ENCODE measurements around the gene PARP8. TPM values are rescaled to one million over a fixed set of nuclear protein-coding genes. Genes with fewer than 3 reads are reported as not detected.
"Not testable (repeated sequence)": the region's sequence is repeated elsewhere in the genome, so short reads cannot be mapped to it uniquely, and the experiment has no call there.

Gene PARP8
- polyA plus RNA-seq (2013, experiment 1 of 2) = 17.9 TPM
- polyA plus RNA-seq (2013, experiment 2 of 2) = 21.7 TPM

GRCh38 chr5:50666261-50667022 lies at the start of gene PARP8:
PARP8 (plus strand) TSS chr5:50666637; CDS start chr5:50667096, 459 bp downstream.
- peak within 1 kb of the TSS; percentile 86 for H3K4me3 ChIP-seq (ENCODE audit: low read length)
- H3K36me3 ChIP-seq (ENCODE audit: insufficient read depth, low read length) = no peaks in the 10 kb centered on the region
- H3K9me3 ChIP-seq (ENCODE audit: insufficient read depth, low read depth, low read length) = no peaks in the 10 kb centered on the region
- H3K4me1 ChIP-seq (ENCODE audit: insufficient read depth, low read length) = peaks cover 18% of the 10 kb centered on the region
- peaks cover 5% of the 10 kb centered on the region; the same call in 1 of the 2 replicates for H3K27me3 ChIP-seq (ENCODE audit: insufficient read depth, low read length)
- peak within 1 kb of the TSS; percentile 87 for H3K9ac ChIP-seq (ENCODE audit: low read depth, low read length)
- 1% methylated on average over 61 of the region's 66 CpGs for WGBS
- peak within 1 kb of the TSS; percentile 93 for H3K27ac ChIP-seq (ENCODE audit: low read depth, low read length)

- WGBS = 75% methylated on average over 3 of the region's 3 CpGs
- Histone ChIP-seq H3K9ac (ENCODE audit: low read depth, low read length) (no peak overlapping the region), H3K9me3 (ENCODE audit: insufficient read depth, low read depth, low read length) (no peaks in the 10 kb centered on the region), H3K27me3 (ENCODE audit: insufficient read depth, low read length) (no peaks in the 10 kb centered on the region), H3K4me1 (ENCODE audit: insufficient read depth, low read length) (no peaks in the 10 kb centered on the region), H3K27ac (ENCODE audit: low read depth, low read length) (no peak overlapping the region), H3K4me3 (ENCODE audit: low read length) (no peak overlapping the region), H3K36me3 (ENCODE audit: insufficient read depth, low read length) (no peaks in the 10 kb centered on the region)
Observed at GRCh38 chr5:50623666-50624065, 42.8 kb upstream of the PARP8 start.

GRCh38 chr5:50634866-50635265 lies 31.6 kb upstream of the PARP8 start:
- H3K27me3 ChIP-seq (ENCODE audit: insufficient read depth, low read length); H3K4me1 ChIP-seq (ENCODE audit: insufficient read depth, low read length); H3K9ac ChIP-seq (ENCODE audit: low read depth, low read length); H3K4me3 ChIP-seq (ENCODE audit: low read length); H3K9me3 ChIP-seq (ENCODE audit: insufficient read depth, low read depth, low read length); H3K36me3 ChIP-seq (ENCODE audit: insufficient read depth, low read length); H3K27ac ChIP-seq (ENCODE audit: low read depth, low read length): not testable (repeated sequence)
- 91% methylated on average over 2 of the region's 2 CpGs for WGBS

- not testable (repeated sequence) for H3K4me1 ChIP-seq (ENCODE audit: insufficient read depth, low read length); H3K27me3 ChIP-seq (ENCODE audit: insufficient read depth, low read length); H3K4me3 ChIP-seq (ENCODE audit: low read length); H3K9me3 ChIP-seq (ENCODE audit: insufficient read depth, low read depth, low read length); H3K27ac ChIP-seq (ENCODE audit: low read depth, low read length); H3K36me3 ChIP-seq (ENCODE audit: insufficient read depth, low read length); H3K9ac ChIP-seq (ENCODE audit: low read depth, low read length)
- WGBS = 82% methylated on average over 2 of the region's 2 CpGs
Observed at GRCh38 chr5:50637576-50637975, 28.9 kb upstream of the PARP8 start.

- H3K27me3 ChIP-seq (ENCODE audit: insufficient read depth, low read length) = no peaks in the 10 kb centered on the region
- no peaks in the 10 kb centered on the region for H3K36me3 ChIP-seq (ENCODE audit: insufficient read depth, low read length)
- H3K27ac ChIP-seq (ENCODE audit: low read depth, low read length) = no peak overlapping the region
- H3K4me3 ChIP-seq (ENCODE audit: low read length) = no peak overlapping the region
- no peaks in the 10 kb centered on the region for H3K9me3 ChIP-seq (ENCODE audit: insufficient read depth, low read depth, low read length)
- H3K4me1 ChIP-seq (ENCODE audit: insufficient read depth, low read length) = no peaks in the 10 kb centered on the region
- 94% methylated on average over 3 of the region's 3 CpGs for WGBS
- no peak overlapping the region for H3K9ac ChIP-seq (ENCODE audit: low read depth, low read length)
Observed at GRCh38 chr5:50646591-50646990, 19.8 kb upstream of the PARP8 start.

- Histone ChIP-seq H3K9me3 (ENCODE audit: insufficient read depth, low read depth, low read length) (no peaks in the 10 kb centered on the region), H3K36me3 (ENCODE audit: insufficient read depth, low read length) (no peaks in the 10 kb centered on the region), H3K4me3 (ENCODE audit: low read length) (no peak overlapping the region), H3K27me3 (ENCODE audit: insufficient read depth, low read length) (no peaks in the 10 kb centered on the region), H3K9ac (ENCODE audit: low read depth, low read length) (no peak overlapping the region), H3K27ac (ENCODE audit: low read depth, low read length) (no peak overlapping the region), H3K4me1 (ENCODE audit: insufficient read depth, low read length) (no peaks in the 10 kb centered on the region)
- 67% methylated on average over 3 of the region's 3 CpGs for WGBS
Observed at GRCh38 chr5:50647726-50648125, 18.7 kb upstream of the PARP8 start.

GRCh38 chr5:50653946-50654345 lies 12.5 kb upstream of the PARP8 start:
- Histone ChIP-seq H3K27me3 (ENCODE audit: insufficient read depth, low read length) (no peaks in the 10 kb centered on the region), H3K36me3 (ENCODE audit: insufficient read depth, low read length) (no peaks in the 10 kb centered on the region), H3K9me3 (ENCODE audit: insufficient read depth, low read depth, low read length) (no peaks in the 10 kb centered on the region), H3K9ac (ENCODE audit: low read depth, low read length) (no peak overlapping the region), H3K27ac (ENCODE audit: low read depth, low read length) (no peak overlapping the region), H3K4me1 (ENCODE audit: insufficient read depth, low read length) (no peaks in the 10 kb centered on the region), H3K4me3 (ENCODE audit: low read length) (no peak overlapping the region)
- WGBS = 72% methylated on average over 2 of the region's 3 CpGs

GRCh38 chr5:50655067-50655809 lies 11.2 kb upstream of the PARP8 start:
- H3K4me1 ChIP-seq (ENCODE audit: insufficient read depth, low read length) = no peaks in the 10 kb centered on the region
- H3K36me3 ChIP-seq (ENCODE audit: insufficient read depth, low read length) = no peaks in the 10 kb centered on the region
- H3K27ac ChIP-seq (ENCODE audit: low read depth, low read length) = no peak overlapping the region
- H3K9me3 ChIP-seq (ENCODE audit: insufficient read depth, low read depth, low read length) = no peaks in the 10 kb centered on the region
- 58% methylated on average over 3 of the region's 3 CpGs for WGBS
- H3K27me3 ChIP-seq (ENCODE audit: insufficient read depth, low read length) = no peaks in the 10 kb centered on the region
- no peak overlapping the region for H3K4me3 ChIP-seq (ENCODE audit: low read length)
- H3K9ac ChIP-seq (ENCODE audit: low read depth, low read length) = no peak overlapping the region

GRCh38 chr5:50655810-50656205 lies 10.6 kb upstream of the PARP8 start:
- Histone ChIP-seq H3K4me1 (ENCODE audit: insufficient read depth, low read length) (no peaks in the 10 kb centered on the region), H3K27ac (ENCODE audit: low read depth, low read length) (no peak overlapping the region), H3K4me3 (ENCODE audit: low read length) (no peak overlapping the region), H3K9me3 (ENCODE audit: insufficient read depth, low read depth, low read length) (no peaks in the 10 kb centered on the region), H3K36me3 (ENCODE audit: insufficient read depth, low read length) (no peaks in the 10 kb centered on the region), H3K9ac (ENCODE audit: low read depth, low read length) (no peak overlapping the region), H3K27me3 (ENCODE audit: insufficient read depth, low read length) (no peaks in the 10 kb centered on the region)
- 92% methylated on average over 2 of the region's 2 CpGs for WGBS

GRCh38 chr5:50657044-50657443 lies 9.4 kb upstream of the PARP8 start:
- no peaks in the 10 kb centered on the region for H3K4me1 ChIP-seq (ENCODE audit: insufficient read depth, low read length)
- H3K4me3 ChIP-seq (ENCODE audit: low read length) = no peak overlapping the region
- H3K27ac ChIP-seq (ENCODE audit: low read depth, low read length) = no peak overlapping the region
- 97% methylated on average over 5 of the region's 5 CpGs for WGBS
- H3K36me3 ChIP-seq (ENCODE audit: insufficient read depth, low read length) = no peaks in the 10 kb centered on the region
- H3K27me3 ChIP-seq (ENCODE audit: insufficient read depth, low read length) = no peaks in the 10 kb centered on the region
- H3K9me3 ChIP-seq (ENCODE audit: insufficient read depth, low read depth, low read length) = no peaks in the 10 kb centered on the region
- no peak overlapping the region for H3K9ac ChIP-seq (ENCODE audit: low read depth, low read length)

GRCh38 chr5:50658246-50658645 lies 8.2 kb upstream of the PARP8 start:
- no peak overlapping the region for H3K27ac ChIP-seq (ENCODE audit: low read depth, low read length)
- H3K4me1 ChIP-seq (ENCODE audit: insufficient read depth, low read length) = no peaks in the 10 kb centered on the region
- no peaks in the 10 kb centered on the region for H3K27me3 ChIP-seq (ENCODE audit: insufficient read depth, low read length)
- no peak overlapping the region for H3K9ac ChIP-seq (ENCODE audit: low read depth, low read length)
- H3K4me3 ChIP-seq (ENCODE audit: low read length) = no peak overlapping the region
- H3K36me3 ChIP-seq (ENCODE audit: insufficient read depth, low read length) = no peaks in the 10 kb centered on the region
- no peaks in the 10 kb centered on the region for H3K9me3 ChIP-seq (ENCODE audit: insufficient read depth, low read depth, low read length)
- WGBS = no CpG with 5 or more reads among the region's 1 CpG

Data from HUES64 (cell line).